ENCODE measurements around the gene EXOC8.

The EXOC8 gene

GRCh38 chr1:231315887-231316286 lies 21.8 kb downstream of the EXOC8 start:
- FAIRE-seq (no peak), DNase-seq (ENCODE audit: low spot score) (peak; percentile 25)

- DNase-seq (ENCODE audit: low spot score) (no peak), FAIRE-seq (no peak)
Measured at GRCh38 chr1:231313661-231314060, 24.0 kb downstream of the EXOC8 start.

DNA sequence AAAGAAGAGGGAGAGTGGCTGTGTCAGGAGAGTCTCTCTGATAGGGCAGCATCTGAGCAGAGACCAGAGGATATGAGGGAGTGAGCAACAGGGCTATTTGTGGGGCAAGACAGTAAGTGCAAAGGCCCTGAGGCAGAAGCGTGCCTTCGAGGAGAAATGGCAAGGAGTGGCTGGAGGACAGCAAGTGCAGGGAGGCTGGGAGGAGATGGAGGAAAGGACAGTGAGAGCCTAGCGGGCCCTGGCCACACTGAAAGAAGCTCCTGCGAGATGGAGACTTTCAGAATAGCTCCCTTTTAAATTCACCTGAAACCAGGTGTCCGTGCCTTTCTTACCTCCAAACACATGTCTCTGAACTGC lies 25.2 kb downstream of the EXOC8 start:
- no peak for FAIRE-seq

DNA sequence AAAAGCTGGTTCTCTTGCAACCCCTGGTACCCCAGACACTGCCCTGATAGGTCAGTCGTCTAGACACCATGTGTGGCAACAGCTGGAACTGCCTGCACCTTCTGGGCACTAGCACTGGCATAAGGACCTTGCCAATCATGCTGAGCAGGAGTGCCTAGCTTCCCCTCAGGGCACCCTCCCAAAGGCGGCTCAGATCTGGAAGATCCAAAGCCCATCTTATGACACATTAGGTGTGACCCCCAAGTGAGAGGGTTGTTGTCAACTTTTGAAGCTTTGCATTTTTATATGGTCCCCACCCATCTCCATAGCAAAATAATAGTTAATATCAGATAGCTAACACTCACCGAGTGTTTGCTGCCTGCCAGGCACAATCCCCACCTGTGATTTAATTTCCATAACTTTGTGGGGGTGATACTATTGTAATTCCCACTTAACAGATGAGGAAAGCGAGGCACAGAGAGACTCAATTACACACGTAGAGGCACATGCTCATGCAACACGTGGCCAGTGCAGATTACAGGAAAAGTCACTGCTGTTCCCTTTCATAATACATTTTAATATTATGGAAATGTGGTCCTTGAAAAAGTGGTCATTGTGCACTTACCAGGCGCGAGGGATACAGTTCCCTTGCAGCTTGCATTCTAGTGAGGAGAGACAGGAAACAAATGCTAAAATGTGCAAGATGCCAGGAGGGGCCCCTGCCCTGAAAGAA lies 25.8 kb downstream of the EXOC8 start:
- FAIRE-seq (no peak), DNase-seq (ENCODE audit: low spot score) (no peak)

More for the DNA sequence above, 25.2 kb downstream of the EXOC8 start:
- DNase-seq (ENCODE audit: low spot score) = no peak

GRCh38 chr1:231310391-231310934 lies 27.2 kb downstream of the EXOC8 start:
- no peak for DNase-seq (ENCODE audit: low spot score)
- FAIRE-seq = no peak

GRCh38 chr1:231301990-231302389 lies 35.7 kb downstream of the EXOC8 start:
- DNase-seq (ENCODE audit: low spot score) = no peak
- no peak for FAIRE-seq

GRCh38 chr1:231295938-231296337 lies 41.7 kb downstream of the EXOC8 start:
- FAIRE-seq (no peak), DNase-seq (ENCODE audit: low spot score) (no peak)

GRCh38 chr1:231286603-231287002 lies 51.0 kb downstream of the EXOC8 start:
- FAIRE-seq (no peak), DNase-seq (ENCODE audit: low spot score) (no peak)

GRCh38 chr1:231284441-231284840 lies 53.2 kb downstream of the EXOC8 start:
- no peak for FAIRE-seq
- DNase-seq (ENCODE audit: low spot score) = no peak
